Measurements from ENCODE around the gene RNF113B.

Gene RNF113B

GRCh38 chr13:98134901-98135300 is 42.2 kb downstream of the RNF113B start:
- DNase-seq, result no peak

- DNase-seq, result no peak
These were observed 43.1 kb downstream of the RNF113B start for GRCh38 chr13:98133946-98134345.

GRCh38 chr13:98129059-98129746 is 47.9 kb downstream of the RNF113B start:
- no peak for DNase-seq
